Measurements from ENCODE around the gene CTNNA1. TPM values are rescaled to one million over a fixed set of nuclear protein-coding genes. Genes with fewer than 3 reads are reported as not detected.
"Not testable (repeated sequence)": the region's sequence is repeated elsewhere in the genome, so short reads cannot be mapped to it uniquely, and the experiment has no call there.

CTNNA1 gene
- total RNA-seq, 2 donors from 2014 or later = 13.7 to 20.9 TPM

DNA sequence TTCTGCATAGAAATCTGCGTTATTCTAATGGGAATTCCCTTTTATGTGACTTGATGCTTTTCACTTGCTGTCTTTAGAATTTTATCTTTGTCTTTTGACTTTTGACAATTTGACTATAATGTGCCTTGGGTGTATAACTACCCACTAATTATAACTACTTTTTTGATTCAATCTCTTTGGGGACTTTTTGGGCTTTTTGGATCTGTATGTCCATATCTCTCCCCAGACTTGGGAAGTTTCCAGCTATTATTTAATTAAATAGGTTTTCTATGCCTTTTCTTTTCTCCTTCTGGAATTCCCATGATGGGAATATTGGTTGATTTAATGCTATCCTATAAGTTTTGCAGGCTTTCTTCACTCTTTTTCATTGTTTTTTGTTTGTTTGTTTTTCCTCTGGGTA lies 64.0 kb downstream of the CTNNA1 start:
- H3K4me1 Mint-ChIP-seq = no peaks in the 10 kb centered on the region
- H3K36me3 Mint-ChIP-seq (ENCODE audit: low read depth) = peaks cover 4% of the 10 kb centered on the region
- no peaks in the 10 kb centered on the region for H3K9me3 ChIP-seq (ENCODE audit: control insufficient read depth, low read length, poor library complexity, severe bottlenecking)
- no peak overlapping the region for H3K27ac Mint-ChIP-seq
- ATAC-seq = no peak
- no peaks in the 10 kb centered on the region for H3K27me3 Mint-ChIP-seq
- no peak for DNase-seq
- H3K4me3 Mint-ChIP-seq = no peak overlapping the region

DNA sequence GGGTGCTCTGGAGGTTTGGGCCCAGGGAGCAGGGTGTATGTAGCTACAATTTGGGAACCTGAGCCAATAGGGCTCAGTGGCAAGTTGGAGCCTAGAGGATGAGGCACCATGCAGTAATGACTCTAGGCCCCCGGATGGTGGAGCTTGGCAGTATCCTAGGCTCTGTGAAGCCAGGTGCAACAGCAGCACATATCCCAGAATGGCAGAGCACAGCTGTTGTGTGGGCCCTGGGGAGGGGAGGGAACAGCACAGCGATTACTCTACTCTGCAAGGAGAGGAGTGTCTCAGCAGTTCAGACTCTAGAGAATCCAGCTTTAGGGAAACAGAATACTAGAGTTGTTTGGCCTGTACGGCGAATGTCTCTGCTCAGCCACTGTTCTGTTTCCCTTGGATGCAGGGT lies 65.9 kb downstream of the CTNNA1 start:
- H3K27ac Mint-ChIP-seq = no peak overlapping the region
- DNase-seq (no peak), ATAC-seq (no peak)
- H3K27me3 Mint-ChIP-seq = no peaks in the 10 kb centered on the region
- H3K9me3 ChIP-seq (ENCODE audit: control insufficient read depth, low read length, poor library complexity, severe bottlenecking) = no peaks in the 10 kb centered on the region
- H3K36me3 Mint-ChIP-seq (ENCODE audit: low read depth) = peaks cover 2% of the 10 kb centered on the region
- H3K4me1 Mint-ChIP-seq = no peaks in the 10 kb centered on the region
- no peak overlapping the region for H3K4me3 Mint-ChIP-seq

DNA sequence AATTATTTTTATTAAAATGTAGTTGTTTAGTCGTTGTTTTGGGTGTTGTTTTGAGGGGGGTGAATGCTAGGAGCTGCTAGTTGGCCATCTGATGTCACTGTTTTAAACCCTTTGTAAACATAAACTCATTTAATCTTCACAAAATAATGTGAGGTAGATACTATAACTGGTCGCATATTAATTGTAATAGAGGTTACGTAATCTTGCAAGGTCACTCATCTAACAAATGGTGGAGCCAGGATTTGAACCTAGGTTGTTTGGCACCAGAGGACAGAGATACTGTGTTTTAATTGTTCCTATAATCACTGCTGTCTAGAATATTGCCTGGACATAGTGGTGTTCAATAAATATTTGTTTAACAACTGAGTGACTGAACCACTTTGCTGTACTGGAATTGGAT lies 67.5 kb downstream of the CTNNA1 start:
- no peak for ATAC-seq
- Mint-ChIP-seq H3K27ac (no peak overlapping the region), H3K4me1 (no peaks in the 10 kb centered on the region), H3K36me3 (ENCODE audit: low read depth) (peaks cover 2% of the 10 kb centered on the region), H3K4me3 (no peak overlapping the region), H3K27me3 (no peaks in the 10 kb centered on the region)
- no peak for DNase-seq
- no peaks in the 10 kb centered on the region for H3K9me3 ChIP-seq (ENCODE audit: control insufficient read depth, low read length, poor library complexity, severe bottlenecking)

DNA sequence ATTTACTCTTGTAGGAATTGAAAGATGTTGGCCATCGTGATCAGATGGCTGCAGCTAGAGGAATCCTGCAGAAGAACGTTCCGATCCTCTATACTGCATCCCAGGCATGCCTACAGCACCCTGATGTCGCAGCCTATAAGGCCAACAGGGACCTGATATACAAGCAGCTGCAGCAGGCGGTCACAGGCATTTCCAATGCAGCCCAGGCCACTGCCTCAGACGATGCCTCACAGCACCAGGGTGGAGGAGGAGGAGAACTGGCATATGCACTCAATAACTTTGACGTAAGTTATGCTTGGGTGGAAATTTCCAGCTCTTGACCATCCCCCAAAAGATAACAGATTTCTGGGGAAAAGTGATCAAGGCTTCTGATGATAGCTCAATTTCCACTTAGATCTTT lies 71.3 kb downstream of the CTNNA1 start:
- no peak for ATAC-seq
- H3K36me3 Mint-ChIP-seq (ENCODE audit: low read depth) = no peaks in the 10 kb centered on the region
- no peak overlapping the region for H3K27ac Mint-ChIP-seq
- no peaks in the 10 kb centered on the region for H3K4me1 Mint-ChIP-seq
- H3K4me3 Mint-ChIP-seq = no peak overlapping the region
- H3K9me3 ChIP-seq (ENCODE audit: control insufficient read depth, low read length, poor library complexity, severe bottlenecking) = no peaks in the 10 kb centered on the region
- H3K27me3 Mint-ChIP-seq = no peaks in the 10 kb centered on the region
- DNase-seq = no peak

DNA sequence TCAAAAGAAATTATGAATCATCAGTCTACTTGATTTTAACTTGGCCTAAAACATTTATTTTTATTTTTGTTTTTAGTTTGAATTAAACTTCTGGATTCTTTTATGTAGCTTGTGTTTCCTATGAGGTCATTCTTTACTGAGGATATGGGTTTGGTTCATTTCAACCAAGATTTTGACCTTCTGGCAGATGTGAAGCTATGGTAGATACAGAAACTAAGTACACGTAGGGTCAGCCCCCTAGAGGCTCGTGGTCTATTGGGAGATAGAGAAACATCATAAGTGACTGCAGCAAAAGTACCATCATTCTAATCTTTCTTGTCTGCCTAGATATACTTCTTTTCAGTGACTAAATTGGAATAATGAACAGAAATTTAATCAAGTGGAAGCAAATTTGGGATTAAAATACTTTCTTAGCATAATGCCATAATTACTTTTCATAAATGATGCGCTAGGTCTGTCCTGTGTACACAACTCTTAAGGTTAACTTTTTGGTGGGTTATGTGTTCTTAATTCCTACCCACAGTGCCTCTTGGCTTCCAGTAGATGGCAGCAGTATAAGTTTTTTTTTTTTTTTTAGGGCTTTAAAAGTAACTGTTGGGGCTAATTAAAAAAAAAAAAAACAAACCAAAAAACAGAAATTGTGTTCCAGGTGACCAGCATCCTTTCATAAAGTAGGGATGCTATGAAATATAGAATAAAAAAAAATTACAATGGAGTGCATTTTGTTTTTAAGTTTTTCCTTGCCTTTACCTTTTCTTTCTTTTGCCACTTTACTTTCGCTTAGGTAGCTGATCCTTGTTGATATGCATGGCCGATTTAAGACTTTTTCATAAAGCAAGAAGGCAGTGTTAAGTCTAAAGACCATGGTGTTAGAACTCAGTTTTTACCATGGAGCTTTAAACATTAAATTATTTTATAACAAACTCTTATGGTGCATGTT lies 72.0 kb downstream of the CTNNA1 start:
- no peak for ATAC-seq
- DNase-seq = no peak
- Mint-ChIP-seq H3K27ac (no peak overlapping the region), H3K4me3 (no peak overlapping the region), H3K36me3 (ENCODE audit: low read depth) (no peaks in the 10 kb centered on the region), H3K4me1 (no peaks in the 10 kb centered on the region), H3K27me3 (no peaks in the 10 kb centered on the region)
- H3K9me3 ChIP-seq (ENCODE audit: control insufficient read depth, low read length, poor library complexity, severe bottlenecking) = no peaks in the 10 kb centered on the region

DNA sequence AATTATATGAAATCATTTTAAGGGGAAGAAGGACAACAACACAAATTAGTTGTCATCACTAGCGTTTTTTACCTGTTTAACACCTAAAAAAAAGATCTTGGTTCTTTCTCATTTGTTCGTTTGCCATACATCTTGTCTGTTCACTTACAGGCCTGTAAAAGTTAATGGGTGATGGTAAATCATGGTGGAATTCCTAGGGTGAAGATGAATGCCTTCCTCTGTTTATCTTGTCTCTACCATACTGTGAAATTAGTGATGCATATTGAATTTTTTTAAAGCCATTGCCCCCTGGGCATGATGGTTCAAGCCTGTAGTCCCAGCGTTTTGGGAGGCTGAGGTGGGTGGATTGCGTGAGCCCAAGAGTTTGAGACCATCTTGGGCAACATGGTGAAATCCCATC lies 75.3 kb downstream of the CTNNA1 start:
- Mint-ChIP-seq H3K4me3 (no peak overlapping the region), H3K27me3 (no peaks in the 10 kb centered on the region), H3K36me3 (ENCODE audit: low read depth) (peaks cover 5% of the 10 kb centered on the region), H3K27ac (no peak overlapping the region), H3K4me1 (peaks cover 6% of the 10 kb centered on the region)
- H3K9me3 ChIP-seq (ENCODE audit: control insufficient read depth, low read length, poor library complexity, severe bottlenecking) = no peaks in the 10 kb centered on the region
- no peak for DNase-seq
- no peak for ATAC-seq

DNA sequence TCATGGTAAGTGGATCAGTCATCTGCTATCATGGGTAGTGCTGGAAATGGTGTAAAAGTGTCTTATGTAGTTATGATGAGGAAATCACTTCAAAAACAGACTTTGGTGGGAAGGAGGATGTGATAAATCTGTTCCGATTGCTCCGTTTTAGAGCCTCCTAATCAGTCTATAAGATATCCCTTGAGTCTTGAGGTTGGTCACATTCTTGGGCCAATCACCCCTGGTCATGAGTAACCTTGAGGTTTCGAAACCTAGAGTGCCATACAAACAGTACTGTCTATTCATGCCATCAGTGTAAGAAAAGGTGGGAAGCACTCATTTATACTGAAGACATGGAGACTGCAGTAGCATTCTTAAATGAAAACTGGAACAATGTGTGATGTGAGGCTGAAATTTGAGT lies 76.1 kb downstream of the CTNNA1 start:
- H3K9me3 ChIP-seq (ENCODE audit: control insufficient read depth, low read length, poor library complexity, severe bottlenecking) = no peaks in the 10 kb centered on the region
- Mint-ChIP-seq H3K27ac (peak overlapping the region; percentile 43), H3K27me3 (no peaks in the 10 kb centered on the region), H3K4me3 (no peak overlapping the region), H3K36me3 (ENCODE audit: low read depth) (peaks cover 5% of the 10 kb centered on the region), H3K4me1 (peaks cover 6% of the 10 kb centered on the region)
- ATAC-seq = no peak
- DNase-seq = no peak

DNA sequence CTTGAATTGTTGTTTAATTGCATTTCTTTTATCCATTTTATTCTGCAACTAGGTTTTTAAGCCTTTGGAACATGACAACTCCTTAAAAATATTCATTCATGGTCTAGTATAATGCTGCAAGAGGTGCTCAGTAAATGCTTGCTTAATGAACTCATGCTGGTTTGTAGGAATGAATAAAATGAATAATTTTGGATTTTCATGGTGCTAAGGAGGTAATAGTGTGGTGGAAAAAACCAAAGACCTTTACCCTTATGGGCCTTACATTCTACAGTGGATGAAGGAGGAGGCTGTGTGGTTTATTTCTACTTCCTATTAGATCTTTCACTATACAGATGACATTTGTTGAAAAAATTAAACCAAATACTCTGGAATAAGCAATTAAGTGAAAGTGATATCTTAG lies 78.5 kb downstream of the CTNNA1 start:
- Mint-ChIP-seq H3K27ac (no peak overlapping the region), H3K27me3 (no peaks in the 10 kb centered on the region), H3K4me3 (no peak overlapping the region), H3K4me1 (peaks cover 6% of the 10 kb centered on the region), H3K36me3 (ENCODE audit: low read depth) (peaks cover 5% of the 10 kb centered on the region)
- no peaks in the 10 kb centered on the region for H3K9me3 ChIP-seq (ENCODE audit: control insufficient read depth, low read length, poor library complexity, severe bottlenecking)
- ATAC-seq (no peak), DNase-seq (no peak)

DNA sequence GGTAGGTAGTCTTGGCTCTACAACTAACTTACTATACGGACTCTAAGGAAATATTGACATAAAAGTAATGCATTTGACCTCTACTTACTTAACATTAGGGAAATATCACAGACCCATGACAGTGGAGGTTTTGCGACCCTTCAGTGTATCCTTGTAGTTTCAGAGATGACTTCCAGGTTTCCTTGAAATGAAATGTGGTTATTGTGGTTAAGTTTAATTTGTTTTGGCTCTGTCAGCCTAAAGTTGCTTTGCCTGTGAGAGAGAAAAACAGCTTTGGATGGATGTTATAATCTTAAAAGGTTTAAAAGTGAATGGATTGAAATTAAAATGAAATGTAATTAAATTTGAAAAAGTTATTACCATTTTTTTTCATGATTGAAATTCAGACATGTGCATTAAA lies 79.0 kb downstream of the CTNNA1 start:
- Mint-ChIP-seq H3K27ac (no peak overlapping the region), H3K36me3 (ENCODE audit: low read depth) (peaks cover 5% of the 10 kb centered on the region), H3K4me1 (peaks cover 6% of the 10 kb centered on the region), H3K4me3 (no peak overlapping the region), H3K27me3 (no peaks in the 10 kb centered on the region)
- DNase-seq (no peak), ATAC-seq (no peak)
- no peaks in the 10 kb centered on the region for H3K9me3 ChIP-seq (ENCODE audit: control insufficient read depth, low read length, poor library complexity, severe bottlenecking)

DNA sequence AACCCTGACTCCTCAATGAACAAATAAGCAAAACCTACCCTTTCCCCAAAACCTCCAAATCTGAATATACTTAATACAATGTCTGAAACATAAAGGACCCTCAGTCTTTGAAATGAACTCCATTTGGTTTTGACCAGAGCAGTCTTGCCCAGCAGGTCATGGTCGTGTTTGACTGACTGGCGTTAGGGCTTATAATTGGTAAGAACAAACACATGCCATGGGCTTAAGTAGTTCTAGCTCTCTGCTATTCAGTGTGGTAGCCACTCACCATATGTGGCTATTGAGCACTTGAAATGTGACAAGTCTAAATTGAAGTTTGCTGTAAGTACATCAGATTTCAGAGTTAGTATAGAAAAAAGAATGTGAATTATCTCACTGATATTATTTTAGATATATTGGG lies 79.9 kb downstream of the CTNNA1 start:
- peaks cover 5% of the 10 kb centered on the region for H3K36me3 Mint-ChIP-seq (ENCODE audit: low read depth)
- H3K4me1 Mint-ChIP-seq = peaks cover 6% of the 10 kb centered on the region
- DNase-seq = no peak
- H3K9me3 ChIP-seq (ENCODE audit: control insufficient read depth, low read length, poor library complexity, severe bottlenecking) = no peaks in the 10 kb centered on the region
- H3K27me3 Mint-ChIP-seq = no peaks in the 10 kb centered on the region
- no peak overlapping the region for H3K27ac Mint-ChIP-seq
- no peak overlapping the region for H3K4me3 Mint-ChIP-seq
- no peak for ATAC-seq

DNA sequence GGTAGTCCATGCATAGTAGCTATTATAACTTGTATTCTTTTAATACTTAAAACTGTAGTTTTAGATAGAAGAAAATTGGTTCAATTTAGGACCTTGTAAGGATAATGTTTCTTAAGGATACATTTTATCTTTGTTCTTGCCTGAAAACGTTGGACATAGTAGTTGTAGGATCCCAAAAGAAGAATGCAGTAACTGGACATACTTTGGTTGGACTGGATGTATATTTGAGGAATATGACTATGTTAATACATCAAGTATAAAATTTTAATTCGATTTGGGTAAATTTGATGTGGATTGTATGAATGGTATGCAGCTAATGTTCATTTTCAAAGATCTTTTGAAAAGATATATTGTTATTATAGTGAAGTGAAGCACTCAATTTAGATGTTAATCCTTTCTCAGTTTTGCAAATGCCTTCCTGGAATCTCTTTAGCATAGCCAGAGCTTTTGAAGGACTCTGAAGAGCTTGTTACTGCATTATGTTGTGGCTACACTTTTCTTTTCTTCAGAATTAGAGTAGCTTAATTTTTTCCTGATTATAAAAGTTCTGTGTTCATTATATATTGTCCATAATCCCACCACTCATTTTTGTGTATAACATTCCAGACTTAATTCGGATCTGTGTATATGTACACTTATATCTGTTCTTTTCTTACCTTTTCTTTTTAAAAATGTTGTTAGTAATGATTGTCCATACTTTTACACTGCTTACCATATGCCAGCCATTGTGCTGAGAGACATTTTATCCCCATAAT lies 80.7 kb downstream of the CTNNA1 start:
- Mint-ChIP-seq H3K36me3 (ENCODE audit: low read depth) (peaks cover 5% of the 10 kb centered on the region), H3K4me3 (no peak overlapping the region), H3K27me3 (no peaks in the 10 kb centered on the region), H3K4me1 (peaks cover 6% of the 10 kb centered on the region), H3K27ac (no peak overlapping the region)
- DNase-seq = no peak
- ATAC-seq = no peak
- no peaks in the 10 kb centered on the region for H3K9me3 ChIP-seq (ENCODE audit: control insufficient read depth, low read length, poor library complexity, severe bottlenecking)

DNA sequence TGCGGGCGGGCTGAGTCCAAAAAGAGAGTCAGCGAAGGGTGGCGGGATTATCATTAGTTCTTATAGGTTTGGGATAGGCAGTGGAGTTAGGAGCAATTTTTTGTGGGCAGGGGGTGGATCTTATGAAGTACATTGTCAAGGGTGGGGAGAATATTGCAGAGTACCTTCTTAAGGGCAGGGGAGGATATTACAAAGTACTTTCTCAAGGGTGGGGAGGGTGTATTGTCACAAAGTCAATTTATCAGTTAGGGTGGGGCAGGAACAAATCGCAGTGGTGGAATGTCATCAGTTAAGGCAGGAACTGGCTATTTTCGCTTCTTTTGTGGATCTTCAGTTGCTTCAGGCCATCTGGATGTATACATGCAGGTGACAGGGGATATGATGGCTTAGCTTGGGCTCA lies 81.6 kb downstream of the CTNNA1 start:
- not testable (repeated sequence) for ATAC-seq; H3K9me3 ChIP-seq (ENCODE audit: control insufficient read depth, low read length, poor library complexity, severe bottlenecking); H3K27me3 Mint-ChIP-seq; H3K4me3 Mint-ChIP-seq; H3K4me1 Mint-ChIP-seq; H3K27ac Mint-ChIP-seq; H3K36me3 Mint-ChIP-seq (ENCODE audit: low read depth); DNase-seq

DNA sequence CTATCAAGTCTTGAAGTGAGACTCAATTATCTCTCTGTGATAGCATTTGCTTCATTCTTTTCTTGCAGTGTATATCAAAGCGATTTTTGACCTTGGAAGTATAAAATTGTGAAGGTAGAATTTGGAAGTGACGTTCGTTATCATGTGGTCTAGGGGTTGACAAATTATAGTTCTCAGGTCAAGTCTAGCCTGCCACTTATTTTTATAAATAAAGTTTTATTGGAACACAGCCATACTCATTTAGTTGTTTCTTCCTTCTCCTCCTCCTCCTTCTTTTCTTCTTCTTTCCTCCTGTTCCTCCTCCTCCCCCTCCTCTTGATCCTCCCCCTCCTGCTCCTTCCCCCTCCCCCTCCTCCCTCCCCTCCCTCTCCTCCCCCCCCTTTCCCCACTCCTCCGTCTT lies 83.9 kb downstream of the CTNNA1 start:
- Mint-ChIP-seq H3K4me3 (no peak overlapping the region), H3K27me3 (peaks cover 7% of the 10 kb centered on the region), H3K4me1 (peaks cover 2% of the 10 kb centered on the region), H3K36me3 (ENCODE audit: low read depth) (peaks cover 4% of the 10 kb centered on the region), H3K27ac (no peak overlapping the region)
- no peaks in the 10 kb centered on the region for H3K9me3 ChIP-seq (ENCODE audit: control insufficient read depth, low read length, poor library complexity, severe bottlenecking)
- DNase-seq (no peak), ATAC-seq (no peak)

All from T-helper 17 cell (primary cell).